ENCODE measurements around the gene TOB1. TPM values are rescaled to one million over a fixed set of nuclear protein-coding genes. Genes with fewer than 3 reads are reported as not detected.

The TOB1 gene
- total RNA-seq, 1 experiment from 2014 or later, result 31.6 TPM

DNA sequence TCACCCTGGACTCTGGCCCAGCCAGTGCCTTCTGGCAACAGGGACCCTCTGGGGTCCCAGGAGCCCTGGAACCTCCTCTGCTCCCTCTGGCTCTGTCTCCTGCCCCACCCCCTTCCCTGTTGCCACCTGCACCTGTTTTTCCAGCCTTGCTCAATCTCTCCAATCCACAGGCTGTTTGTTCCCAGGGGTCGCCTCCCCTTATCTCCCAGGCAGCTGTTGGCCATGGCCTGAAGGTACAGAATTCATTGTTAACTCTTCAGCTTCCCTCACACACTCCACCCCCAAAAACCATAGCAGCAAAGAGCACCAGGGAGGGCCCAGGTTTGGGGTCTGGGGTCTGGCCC lies 39.3 kb upstream of the TOB1 start:
- Histone ChIP-seq H4K8ac (replicated peaks; ENCODE audit: insufficient read length, low read depth, low read length) (no peak overlapping the region), H3K9me3 (ENCODE audit: control insufficient read depth, low read depth, low read length) (no peaks in the 10 kb centered on the region), H2AFZ (ENCODE audit: low read length) (no peak overlapping the region), H3K9ac (ENCODE audit: extremely low read depth, insufficient read length, low read length) (no peak overlapping the region), H3K23ac (ENCODE audit: insufficient read length, low read depth, low read length) (no peak overlapping the region), H2AK5ac (ENCODE audit: insufficient read length, low read length) (no peak overlapping the region), H2BK120ac (ENCODE audit: low read depth, low read length, poor library complexity, severe bottlenecking) (no peak overlapping the region), H3K23me2 (ENCODE audit: insufficient read length, low read depth, low read length, poor library complexity, severe bottlenecking) (no peaks in the 10 kb centered on the region), H3K79me1 (ENCODE audit: insufficient read depth, low read depth, low read length, poor library complexity, severe bottlenecking) (no peaks in the 10 kb centered on the region), H3K79me2 (ENCODE audit: insufficient read depth, low read length) (no peaks in the 10 kb centered on the region), H2BK15ac (ENCODE audit: low read depth, low read length) (no peak overlapping the region), H4K91ac (ENCODE audit: insufficient read length, low read depth, low read length) (no peak overlapping the region), H3K14ac (ENCODE audit: insufficient read depth, low read length) (no peak overlapping the region), H3K4me2 (ENCODE audit: insufficient read depth, insufficient read length, low read length) (no peak overlapping the region), H2BK5ac (ENCODE audit: insufficient read length, low read length) (no peak overlapping the region), H3T11ph (ENCODE audit: low read length) (no peak overlapping the region), H3K27ac (ENCODE audit: insufficient read length, low read depth, low read length) (no peak overlapping the region), H2BK20ac (ENCODE audit: low read depth, low read length, poor library complexity, severe bottlenecking) (no peak overlapping the region), H4K5ac (ENCODE audit: insufficient read length, low read depth, low read length) (no peak overlapping the region), H3K4ac (ENCODE audit: low read depth, low read length) (no peak overlapping the region), H2BK12ac (ENCODE audit: insufficient read length, low read depth, low read length) (no peak overlapping the region), H3K4me1 (ENCODE audit: insufficient read depth, low read length) (peaks cover 13% of the 10 kb centered on the region), H3K18ac (ENCODE audit: insufficient read length, low read depth, low read length) (no peak overlapping the region), H4K20me1 (ENCODE audit: control insufficient read depth, insufficient read depth, insufficient read length) (no peaks in the 10 kb centered on the region), H3K27me3 (ENCODE audit: insufficient read depth, low read length) (no peaks in the 10 kb centered on the region), H3K56ac (ENCODE audit: insufficient read length, low read depth, low read length) (no peak overlapping the region)
- peaks cover 56 to 63% of the 10 kb centered on the region in 2 experiments for H3K4me1 Mint-ChIP-seq
- H3K27me3 Mint-ChIP-seq (ENCODE audit: low read depth), result no peaks in the 10 kb centered on the region; the same call in 1 of the 2 replicates
- TF ChIP-seq, protein P1, sequence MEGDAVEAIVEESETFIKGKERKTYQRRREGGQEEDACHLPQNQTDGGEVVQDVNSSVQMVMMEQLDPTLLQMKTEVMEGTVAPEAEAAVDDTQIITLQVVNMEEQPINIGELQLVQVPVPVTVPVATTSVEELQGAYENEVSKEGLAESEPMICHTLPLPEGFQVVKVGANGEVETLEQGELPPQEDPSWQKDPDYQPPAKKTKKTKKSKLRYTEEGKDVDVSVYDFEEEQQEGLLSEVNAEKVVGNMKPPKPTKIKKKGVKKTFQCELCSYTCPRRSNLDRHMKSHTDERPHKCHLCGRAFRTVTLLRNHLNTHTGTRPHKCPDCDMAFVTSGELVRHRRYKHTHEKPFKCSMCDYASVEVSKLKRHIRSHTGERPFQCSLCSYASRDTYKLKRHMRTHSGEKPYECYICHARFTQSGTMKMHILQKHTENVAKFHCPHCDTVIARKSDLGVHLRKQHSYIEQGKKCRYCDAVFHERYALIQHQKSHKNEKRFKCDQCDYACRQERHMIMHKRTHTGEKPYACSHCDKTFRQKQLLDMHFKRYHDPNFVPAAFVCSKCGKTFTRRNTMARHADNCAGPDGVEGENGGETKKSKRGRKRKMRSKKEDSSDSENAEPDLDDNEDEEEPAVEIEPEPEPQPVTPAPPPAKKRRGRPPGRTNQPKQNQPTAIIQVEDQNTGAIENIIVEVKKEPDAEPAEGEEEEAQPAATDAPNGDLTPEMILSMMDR (conservative IDR thresholded peaks at IDR 0.05), result no peak
- WGBS (ENCODE audit: extremely low coverage, insufficient read length, low lambda C conversion rate), result no CpG with 5 or more reads among the region's 1 CpG
- H3K36me3 Mint-ChIP-seq (ENCODE audit: insufficient read depth in 1 of 3, low read depth in 3 of 3), result no peaks in the 10 kb centered on the region; a peak in 1 of 7 replicates
- no peaks in the 10 kb centered on the region; a peak in 1 of 5 replicates for H3K9me3 Mint-ChIP-seq
- H3K4me3 Mint-ChIP-seq, result peak overlapping the region in 1 of 2 experiments; percentile 3; a peak in 1 of 5 replicates
- peak overlapping the region in 2 of 3 experiments; percentile 4 to 46; a peak in 5 of 7 replicates for H3K27ac Mint-ChIP-seq
- DNase-seq, result no peak

Measured in H9 (cell line).